DMS 273 (cell line): ENCODE results near the gene STOML2.
A peak's percentile ranks its signal among the peaks of the same experiment; 100 is the strongest.

Source experiments
- DNase-seq: peaks from one replicate; lab custom pipeline; 2025; ENCODE audit not compliant: unreplicated experiment; lab: John Stamatoyannopoulos, UW

Gene STOML2

DNA sequence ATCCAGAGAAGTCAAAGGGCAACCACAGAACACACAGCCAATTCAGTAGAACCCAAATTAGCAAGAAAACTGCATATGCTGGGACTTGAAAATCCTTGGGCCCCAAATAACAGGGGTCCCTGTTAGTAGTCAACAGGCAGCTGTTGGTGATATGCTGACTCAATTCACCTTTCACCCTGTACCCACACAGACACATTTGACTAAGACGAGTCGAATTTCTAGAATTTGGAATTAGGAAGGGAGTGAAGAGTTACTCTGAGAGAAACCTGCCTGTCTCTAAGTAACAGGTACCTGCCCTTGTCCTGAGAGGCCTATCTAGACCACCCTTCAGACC, 29.7 kb downstream of the STOML2 start:
- no peak for DNase-seq

DNA sequence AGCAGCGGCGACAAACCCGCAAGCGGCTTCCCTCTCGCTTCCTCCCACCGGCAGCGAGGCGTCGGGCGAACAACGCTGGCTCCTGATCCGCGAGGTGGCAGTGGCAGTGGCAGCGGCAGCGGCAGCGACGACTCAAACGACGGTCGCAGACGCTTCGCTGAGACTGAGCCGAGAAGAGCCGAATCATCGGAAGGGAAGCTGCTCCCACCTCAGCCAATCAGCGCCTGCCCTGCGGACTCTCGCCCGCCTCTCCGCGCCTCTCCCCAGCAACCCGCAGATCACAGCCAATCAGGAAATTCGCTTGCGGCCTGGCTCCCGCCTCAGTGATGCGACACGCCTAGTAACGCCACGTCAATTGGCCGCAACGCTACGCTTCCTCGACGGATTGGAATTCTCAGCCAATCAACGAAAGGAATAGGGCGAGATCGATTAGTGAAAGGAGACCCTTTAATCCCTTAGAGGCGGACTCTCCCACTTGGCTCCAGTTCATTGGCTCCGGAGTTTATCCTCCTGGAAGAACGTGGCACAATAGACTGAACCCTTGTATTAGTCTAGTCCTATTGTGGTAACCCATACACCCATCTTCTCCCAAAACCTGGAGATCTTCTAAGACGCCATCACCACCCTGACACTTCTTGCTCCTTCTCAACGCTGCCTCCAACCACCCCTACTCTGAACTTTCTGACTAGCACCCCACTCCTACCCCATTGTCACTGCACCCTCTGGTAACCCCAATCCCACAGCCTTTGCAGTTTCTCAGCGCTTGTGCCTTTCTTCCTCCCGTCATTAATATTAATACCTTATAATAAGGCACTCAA, 30.3 kb downstream of the STOML2 start, which contains the start of gene VCP:
Gene VCP (minus strand): TSS at position 165 of the 818 bp plus-strand sequence. CDS start 272 bp downstream, outside the sequence.
- DNase-seq: peak; percentile 99

- peak; percentile 94 for DNase-seq
These were observed 31.0 kb downstream of the STOML2 start for GRCh38 chr9:35071814-35072460.

DNA sequence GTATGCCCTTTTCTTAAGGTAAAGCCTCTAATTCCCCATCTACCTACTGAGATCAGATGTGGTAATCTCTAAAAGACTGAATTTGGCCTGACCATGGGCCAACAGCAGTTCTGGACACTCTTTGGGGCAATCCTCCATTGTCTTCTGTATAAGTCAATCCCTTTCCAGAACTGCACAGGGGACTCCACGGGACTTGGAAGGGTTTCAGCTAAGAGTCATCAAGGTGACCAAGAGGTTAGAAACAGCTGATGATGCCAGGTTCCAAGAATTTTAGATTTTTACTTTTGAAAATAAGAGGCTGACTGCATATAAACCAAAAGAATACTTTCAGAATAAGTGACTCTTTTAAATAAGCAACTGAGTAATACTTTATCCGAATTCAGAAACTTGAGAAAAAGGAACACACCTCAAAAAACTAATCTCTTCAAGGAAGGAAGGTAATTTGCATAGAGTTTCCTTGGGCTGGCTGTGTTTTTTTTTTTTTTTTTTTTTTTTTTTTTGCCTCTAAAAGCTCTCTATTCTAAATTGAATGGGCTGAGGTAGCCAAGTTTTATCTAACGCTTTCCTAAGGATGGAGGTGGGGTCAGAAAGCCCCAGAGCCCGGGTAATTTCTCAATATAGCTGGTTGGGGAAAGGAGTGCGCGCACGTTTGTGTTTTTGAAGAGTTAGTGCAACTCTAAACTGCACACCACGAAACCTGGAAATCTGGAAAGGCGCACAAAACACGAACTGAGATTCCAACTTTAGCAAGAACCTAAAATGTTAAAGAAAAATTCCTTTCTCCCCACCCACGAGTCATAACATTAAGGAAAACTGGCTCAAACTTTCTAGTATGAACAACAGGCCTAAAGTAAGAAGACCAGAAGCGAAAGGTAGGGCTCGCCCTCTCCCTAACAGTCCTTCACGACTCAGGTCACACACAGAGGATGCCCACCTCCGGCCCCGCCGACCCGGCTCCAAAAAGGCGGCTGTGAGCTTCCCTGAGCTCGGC, 31.8 kb downstream of the STOML2 start:
- DNase-seq: peak; percentile 23

DNA sequence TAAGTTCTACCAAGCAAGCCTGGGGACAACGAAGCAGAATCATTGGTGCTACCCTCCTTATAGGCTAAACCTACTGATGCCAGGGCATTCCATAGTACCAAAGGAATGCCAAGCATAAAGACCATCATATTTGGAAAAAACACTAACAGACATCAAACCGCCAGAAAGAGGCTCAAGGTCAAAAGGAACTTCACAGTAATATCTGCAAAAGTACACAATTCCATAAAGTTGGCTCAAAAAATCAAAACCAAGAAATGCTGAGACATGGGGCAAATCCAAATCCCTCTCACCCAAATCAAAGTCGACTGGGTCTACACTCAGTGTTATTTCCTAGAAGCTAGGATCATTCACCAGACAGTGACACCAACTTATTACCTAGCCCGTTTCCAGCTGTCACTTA, 33.9 kb downstream of the STOML2 start:
- no peak for DNase-seq

GRCh38 chr9:35067056-35067455, 35.9 kb downstream of the STOML2 start:
- DNase-seq: no peak

DNA sequence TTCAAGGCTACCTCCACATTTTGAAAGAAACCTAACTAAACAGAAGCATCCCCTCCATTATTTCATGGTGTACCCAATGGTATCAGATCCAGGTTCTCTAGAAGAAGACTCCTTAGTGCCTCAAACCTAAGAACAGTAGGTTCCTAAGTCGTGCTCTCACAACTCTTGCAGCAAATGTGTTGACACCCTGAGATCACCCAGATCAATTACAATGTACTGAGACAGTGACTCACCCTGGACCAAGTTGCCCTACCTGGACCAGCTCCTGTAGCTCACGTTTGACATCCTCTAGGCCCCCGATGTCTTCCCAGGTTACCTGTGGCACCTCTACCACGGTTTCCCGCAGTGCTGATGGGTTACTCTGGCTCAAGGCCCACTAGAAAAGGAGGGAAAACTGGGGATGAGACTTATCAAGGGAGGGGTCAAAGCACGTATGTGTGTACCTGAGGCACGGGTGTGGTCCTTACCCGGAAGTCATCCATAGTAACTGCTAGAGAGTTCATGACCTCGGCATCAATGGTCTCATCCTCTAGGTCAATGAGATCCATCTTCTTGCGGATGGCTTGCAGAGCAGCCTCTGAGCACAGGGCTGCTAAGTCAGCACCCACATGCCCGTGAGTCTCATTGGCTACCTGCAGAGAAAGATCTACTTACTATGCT, 42.3 kb downstream of the STOML2 start:
- no peak for DNase-seq

GRCh38 chr9:35059438-35059837, 43.5 kb downstream of the STOML2 start:
- no peak for DNase-seq

- no peak for DNase-seq
These were observed 45.7 kb downstream of the STOML2 start for GRCh38 chr9:35057271-35057620.

- DNase-seq: no peak
These were observed 46.2 kb downstream of the STOML2 start for GRCh38 chr9:35056571-35057270.

- DNase-seq: no peak
These were observed 47.9 kb downstream of the STOML2 start for GRCh38 chr9:35054871-35055644.

DNA sequence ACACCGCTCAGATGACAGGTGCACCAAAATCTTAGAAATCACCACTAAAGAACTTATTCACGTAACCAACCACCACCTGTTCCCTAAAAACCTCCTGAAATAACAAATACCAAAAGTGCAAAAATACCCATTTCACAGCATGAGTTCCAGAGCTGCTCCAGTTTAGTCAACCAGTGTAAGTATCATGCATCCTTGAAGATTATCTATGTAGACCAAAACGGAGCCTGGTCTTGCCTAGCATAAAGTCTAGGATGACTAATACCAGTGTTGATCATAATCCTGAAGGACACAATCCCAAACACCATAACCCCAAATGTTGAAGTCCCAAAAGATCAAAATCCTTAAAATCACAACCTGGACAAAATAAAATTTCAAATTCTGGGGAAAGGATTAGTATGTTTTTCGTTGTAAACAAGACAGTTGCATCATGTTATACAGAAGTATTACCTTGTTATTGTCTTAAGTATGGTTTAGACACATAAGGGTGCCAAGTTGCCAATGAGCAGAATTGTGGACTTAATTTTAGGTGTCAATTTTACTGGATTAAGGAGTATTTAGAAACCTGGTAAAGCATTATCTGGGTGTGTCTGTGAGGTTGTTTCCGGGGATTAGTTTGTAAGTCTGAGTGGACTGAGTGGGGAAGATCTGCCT, 48.6 kb downstream of the STOML2 start:
- DNase-seq: no peak

DNA sequence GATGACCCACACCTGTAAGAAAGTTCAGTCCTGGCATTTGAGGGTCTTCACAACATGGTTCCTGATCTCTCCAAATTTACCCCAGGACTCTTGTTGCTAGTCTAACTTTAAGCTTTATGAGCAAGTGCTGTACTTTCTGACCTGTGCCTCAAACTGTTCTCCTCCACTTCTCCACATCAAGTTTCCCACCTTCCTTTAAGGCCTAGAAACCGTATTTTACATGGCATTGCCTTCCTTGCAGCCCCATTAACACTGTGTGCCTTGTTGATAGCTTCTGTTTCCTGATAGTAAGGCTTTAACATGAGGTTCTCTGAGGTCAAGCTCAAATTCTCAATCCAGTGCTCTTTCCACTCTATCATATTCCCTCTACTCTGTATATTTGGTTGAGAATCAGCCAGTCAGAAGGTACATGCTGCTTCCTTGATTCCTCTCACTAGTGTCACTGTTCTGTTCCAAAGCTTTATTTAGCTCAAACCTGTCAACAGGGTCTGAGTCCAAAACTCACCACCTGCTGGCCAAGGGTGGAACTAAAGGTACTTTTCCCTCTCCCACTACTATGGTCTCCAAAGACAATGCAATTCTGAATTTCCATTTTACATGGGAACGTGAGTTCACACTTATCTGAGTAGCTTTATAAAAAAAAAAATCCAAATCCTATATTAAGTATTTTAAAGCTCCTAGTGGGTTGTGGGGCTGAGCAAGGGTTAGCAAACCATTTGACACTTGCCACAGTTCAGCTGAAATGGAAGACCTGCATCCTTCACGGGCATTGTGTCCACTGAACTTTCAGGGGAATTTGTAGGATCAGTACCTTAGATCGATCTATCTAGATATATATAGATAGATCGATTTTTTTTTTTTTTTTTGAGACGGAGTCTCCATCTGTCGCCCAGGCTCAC, 51.6 kb downstream of the STOML2 start:
- peak; percentile 79 for DNase-seq
